GM19099 (cell line): ENCODE data around the gene CARMIL1.

Experiments used
- POLR2A ChIP-seq: IDR thresholded peaks from 3 replicates; pipeline ENCODE4 v1.6.1; 2011; ENCODE audit warnings: low read depth; ENCODE audit not compliant: insufficient read length; ENCODE audit errors: extremely low read depth

Gene CARMIL1

DNA sequence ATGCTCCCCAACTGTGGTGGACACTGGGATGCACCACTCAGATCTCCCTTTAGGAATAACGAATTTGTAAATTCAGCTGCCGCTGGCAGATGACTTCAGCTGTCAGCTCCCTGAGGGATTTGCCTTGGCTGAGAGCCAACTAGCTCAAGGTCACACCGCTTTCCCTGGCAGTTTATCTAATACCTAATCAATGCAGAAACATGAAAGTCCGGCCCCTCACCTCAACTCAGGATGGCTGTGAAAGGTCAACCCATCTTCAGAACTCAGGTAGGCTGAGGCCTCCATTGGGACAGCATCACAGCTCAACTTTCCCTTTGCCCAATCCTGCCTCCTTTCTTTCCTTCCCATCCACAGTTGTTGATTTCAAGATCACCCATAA lies 350.0 kb downstream of the CARMIL1 start:
- no peak for TF ChIP-seq POLR2A

DNA sequence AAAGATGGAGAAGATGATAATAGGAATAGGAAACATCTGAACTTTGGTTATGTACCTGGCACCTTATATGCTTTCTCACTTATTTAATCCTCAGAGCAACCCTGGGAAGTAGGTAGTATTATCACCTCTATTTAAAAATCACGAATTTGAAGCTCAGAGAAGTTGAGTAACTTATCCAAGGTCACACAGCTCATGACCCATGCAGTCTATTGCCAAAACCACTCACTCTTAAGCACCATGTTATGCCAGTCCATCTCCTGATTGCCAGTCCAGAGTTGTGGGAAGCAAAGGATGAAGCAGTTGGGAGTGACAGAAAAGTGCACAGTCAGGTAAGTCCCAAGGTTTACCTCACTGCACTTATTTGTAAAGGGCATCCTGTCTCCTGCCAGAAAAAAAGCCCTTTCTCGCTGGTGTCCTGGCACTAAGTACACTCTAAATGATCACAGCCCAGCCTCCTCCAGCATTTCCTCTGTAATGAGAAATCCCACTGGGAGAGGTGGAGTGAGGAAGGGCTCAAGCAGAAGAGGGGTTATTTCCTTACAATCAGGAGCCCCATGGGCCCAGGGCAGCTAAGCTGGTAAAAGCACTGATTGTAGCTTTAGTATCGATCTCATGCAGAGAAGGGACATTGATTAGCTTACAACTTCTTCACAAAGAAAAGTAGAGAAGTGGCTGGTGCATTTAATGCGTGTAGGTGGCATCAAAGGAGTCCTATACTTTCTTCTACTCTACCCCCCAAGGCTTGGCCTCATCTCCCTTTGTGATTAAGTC lies 351.5 kb downstream of the CARMIL1 start:
- no peak for TF ChIP-seq POLR2A

DNA sequence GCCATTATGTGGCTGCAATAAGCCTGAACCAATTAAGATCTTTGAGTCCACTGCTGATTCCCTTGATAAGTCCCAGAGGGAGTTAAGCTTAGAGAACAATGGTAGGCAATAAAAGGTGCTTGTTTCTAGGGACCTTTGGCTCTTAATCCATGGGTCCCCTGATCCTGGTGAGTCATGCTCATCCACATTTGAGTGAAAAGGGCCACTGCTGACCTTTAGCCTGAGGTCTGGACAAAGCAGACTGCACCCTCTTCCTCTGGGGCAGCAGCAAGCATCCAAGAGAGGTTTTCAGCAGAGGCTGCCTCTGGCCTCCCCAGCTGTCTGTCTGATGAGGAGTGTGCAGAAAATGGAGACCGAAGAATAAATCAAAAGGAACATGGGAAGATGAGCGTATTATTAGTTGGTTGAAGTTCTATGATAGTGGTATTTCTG lies 356.7 kb downstream of the CARMIL1 start:
- no peak for TF ChIP-seq POLR2A

DNA sequence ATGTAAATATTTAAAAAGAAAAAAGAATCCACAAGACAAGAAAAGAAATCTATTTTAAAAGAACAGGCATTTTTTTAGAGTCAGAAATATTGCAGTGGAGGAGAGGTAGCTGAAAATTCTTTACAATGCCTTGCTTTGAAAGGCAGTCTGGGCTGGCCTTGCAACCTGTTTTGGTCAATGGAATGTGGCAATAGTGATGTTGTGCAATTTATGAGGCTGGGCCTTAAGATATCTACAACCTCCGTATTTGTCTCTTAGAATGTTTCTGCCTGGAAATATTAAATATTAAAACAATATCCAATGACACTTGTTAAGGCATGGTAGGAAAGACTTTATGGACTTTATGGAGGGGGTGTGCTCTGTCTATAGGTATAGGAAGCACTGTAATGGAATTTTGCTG lies 358.0 kb downstream of the CARMIL1 start:
- TF ChIP-seq POLR2A = no peak

DNA sequence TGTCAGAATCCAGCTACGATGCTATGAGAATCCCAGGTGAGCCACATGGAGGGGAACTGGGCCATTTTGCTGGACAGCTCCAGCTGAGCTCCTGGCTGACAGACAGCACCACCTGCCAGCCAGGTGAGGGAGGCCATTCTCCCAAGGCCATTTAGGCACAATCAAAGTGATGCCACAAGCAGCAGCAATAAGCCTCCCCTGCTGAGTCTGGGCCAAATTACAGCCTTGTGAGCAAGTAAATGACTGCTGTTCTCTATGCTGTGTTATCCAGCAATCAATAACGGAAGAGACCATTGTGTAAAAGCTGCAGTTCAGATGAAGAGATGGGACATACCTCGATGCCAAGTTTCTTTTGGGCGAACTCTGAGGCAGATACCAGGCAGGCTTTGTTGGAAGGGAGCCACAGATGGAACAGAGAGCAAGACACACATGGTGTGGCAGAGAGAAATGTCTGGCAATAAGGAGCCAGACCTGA lies 358.8 kb downstream of the CARMIL1 start:
- TF ChIP-seq POLR2A = no peak

DNA sequence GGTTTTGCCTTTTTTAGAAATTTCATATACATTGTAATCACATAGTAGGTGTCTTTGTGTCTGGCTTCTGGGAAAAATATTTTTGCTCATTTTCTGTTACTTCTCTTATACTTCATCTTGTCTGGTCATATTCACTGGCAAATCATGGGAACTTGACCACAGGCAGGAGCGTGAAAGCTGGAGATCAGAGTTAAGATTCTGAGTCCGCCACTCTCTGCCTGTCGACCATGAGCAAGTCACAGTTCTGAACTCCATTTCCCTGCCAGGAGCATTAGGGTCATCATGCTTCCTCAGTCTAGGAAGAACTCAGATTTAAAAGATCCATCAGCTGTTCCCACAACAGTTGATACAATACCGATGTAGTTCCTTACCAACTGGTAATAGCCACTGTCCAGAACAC lies 360.5 kb downstream of the CARMIL1 start:
- TF ChIP-seq POLR2A = no peak

DNA sequence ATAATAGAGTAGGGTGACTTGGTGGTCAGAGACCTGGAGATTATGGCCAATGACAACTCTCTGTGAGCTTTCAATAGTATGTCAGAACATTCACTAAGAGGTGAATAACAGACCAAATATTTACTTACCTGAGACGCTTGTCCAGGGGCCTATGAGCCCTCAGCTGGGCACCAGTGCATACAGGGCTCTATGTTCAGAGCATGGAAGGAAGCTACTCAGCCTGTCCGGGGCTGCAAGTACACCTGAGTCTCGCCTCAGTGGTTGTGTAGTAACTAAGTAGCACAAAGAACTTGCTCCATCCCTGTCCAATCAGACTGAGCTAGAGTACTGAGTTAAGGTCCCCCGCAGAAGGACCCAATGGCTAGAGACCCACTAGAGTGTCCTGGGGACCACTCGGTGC lies 361.3 kb downstream of the CARMIL1 start:
- no peak for TF ChIP-seq POLR2A

DNA sequence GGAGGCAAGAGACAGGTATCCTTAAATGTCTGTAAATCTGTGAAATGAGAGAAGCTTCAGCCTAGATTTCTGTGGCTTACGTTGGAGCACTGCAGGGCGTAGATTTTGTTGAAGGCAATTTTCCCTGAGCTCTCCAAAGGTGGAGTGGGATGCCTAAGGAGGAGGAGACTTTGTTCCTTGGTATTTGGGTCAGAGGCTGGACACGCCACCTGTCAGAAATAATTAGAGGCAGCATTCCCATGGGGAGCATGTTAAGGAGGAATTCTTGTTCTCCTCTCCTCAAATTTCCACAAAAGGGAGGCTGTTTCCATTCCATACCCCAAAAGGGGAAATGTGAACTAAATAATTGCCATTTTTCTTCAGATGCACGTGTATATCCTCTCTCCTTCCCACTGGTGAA lies 361.7 kb downstream of the CARMIL1 start:
- TF ChIP-seq POLR2A = no peak

DNA sequence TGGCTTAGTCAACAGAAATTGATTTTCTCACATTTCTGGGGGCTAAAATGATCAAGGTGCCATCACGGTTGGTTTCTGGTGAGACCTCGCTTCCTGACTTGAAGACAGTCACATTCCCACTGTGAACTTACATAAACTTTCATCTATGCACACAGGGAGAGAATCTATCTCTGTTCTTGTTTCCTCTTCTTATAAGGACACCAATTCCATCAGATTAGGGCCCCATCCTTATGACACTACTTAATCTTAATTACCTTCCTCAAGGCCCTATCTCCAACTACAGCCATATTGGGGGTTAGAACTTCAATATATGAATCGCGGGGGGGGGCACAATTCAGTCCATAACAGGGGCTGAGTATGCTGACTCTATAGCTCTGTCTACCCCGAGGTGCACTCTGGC lies 362.2 kb downstream of the CARMIL1 start:
- TF ChIP-seq POLR2A = no peak

DNA sequence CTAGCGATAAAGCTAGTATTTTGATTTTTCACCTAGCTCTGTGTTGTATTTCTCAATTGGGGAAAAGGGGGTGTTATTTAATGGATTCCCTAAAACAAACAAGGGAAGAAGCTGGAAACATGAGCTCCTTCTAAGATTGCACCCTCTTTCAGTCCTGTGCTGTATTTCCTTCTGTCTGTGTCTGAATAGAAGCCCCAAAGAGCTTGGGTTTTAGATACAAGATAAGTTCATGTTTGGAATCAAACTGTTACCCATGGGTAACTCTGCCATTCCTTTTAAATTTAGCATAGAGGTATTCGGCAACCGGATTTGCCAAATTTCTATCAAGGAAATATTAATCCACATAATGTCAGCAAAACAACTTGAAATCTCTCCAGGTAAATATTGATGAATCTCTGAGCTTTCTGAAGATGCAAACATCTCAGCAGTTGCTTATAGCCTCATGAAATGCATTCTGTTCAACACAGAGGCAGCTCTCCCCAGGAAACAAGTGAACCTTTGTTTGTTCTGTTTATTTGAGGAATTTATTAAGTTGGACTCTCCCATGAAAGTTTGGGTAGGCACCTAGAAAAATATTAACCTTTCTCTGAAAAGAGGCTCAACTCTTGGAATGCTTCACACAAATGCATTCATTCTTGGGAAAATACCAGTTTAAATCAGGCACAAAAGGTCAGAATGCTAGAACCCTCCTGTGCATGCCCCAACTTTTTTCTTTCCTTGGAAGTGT lies 362.9 kb downstream of the CARMIL1 start:
- no peak for TF ChIP-seq POLR2A

DNA sequence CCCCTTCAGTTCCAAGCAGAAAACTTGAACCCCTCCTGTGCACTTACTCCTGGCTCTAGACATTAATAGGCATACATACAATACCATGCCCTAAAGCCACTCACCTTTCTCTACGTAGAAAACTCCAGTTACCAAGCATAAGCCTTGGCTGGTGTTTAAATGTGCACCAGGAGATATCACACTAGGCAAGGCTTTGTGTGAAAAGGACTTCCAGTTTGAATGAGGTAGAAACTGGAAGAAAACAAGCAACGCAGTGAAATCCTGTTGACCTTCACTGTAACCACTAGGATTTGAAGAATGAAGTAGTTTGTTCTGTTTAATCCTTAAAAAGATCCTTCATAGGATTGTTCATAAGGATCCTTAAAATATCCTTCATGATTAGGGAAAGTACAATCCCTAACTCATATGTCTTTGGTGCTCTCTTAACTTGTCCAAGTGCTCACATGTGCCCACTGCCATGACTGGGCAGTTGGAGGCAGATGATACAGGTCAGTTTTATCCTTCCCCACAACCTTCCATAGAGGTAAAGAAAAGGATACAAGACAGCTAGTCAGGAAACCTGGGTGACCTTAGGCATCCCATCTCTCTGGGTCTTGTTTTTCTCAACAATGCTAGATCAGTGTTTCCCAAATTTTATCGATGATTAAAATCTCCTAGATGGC lies 363.6 kb downstream of the CARMIL1 start:
- no peak for TF ChIP-seq POLR2A

DNA sequence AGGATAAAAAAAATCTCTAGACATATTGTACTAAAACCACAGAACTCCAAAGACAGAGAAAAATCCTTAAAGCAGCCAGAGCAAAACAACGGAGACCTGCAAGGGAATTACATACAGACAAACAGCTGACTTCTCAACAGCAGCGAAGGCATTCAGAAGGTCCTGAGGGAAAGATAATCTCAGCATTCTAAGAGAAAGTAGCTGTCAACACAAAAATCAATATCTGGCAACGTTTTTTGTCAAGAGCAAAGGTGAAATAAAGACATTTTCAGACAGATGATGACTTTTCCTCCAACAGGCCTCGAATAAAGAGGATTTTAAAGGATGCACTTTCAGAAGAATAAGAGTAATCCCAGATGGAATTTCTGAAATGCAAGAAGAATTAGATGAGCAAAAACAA lies 366.7 kb downstream of the CARMIL1 start:
- no peak for TF ChIP-seq POLR2A

DNA sequence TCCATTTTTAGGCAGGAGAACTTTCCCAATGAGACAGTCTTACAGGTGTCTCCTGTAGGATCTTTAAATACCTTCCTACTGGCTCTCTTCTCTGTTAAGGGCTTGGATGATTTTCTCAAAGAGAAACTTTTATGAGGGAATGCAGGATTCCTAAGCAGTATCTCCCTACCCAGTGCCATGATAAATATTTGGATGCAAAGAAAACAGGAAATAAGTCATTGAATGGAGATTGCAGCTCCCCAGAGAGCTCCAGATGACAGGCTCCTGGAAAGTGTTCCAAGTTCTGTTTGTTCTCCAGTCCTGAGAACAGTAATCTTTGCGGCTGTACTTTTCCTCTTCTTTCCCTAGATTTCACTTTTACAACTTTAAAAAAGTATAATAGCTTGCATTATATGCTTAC lies 370.4 kb downstream of the CARMIL1 start:
- TF ChIP-seq POLR2A = no peak

DNA sequence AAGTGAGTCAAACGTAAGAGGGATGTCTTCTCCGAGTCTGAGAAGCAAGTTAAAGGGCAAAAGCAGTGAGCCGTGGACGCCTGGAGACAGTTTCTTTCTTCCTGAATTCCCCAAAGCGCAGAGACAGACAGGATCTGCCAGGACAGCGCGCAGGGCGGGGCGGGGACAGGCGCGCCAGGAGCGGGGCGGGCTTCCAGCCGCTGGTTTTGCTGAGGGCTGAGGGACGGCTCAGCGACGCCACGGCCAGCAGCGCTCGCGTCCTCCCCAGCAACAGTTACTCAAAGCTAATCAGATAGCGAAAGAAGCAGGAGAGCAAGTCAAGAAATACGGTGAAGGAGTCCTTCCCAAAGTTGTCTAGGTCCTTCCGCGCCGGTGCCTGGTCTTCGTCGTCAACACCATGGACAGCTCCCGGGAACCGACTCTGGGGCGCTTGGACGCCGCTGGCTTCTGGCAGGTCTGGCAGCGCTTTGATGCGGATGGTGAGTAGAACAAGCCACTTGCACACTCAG lies 372.9 kb downstream of the CARMIL1 start, which contains the start of gene SCGN:
Gene SCGN (plus strand): TSS at position 209 of the 509 bp plus-strand sequence. CDS start 189 bp downstream, at position 398.
- no peak for TF ChIP-seq POLR2A

DNA sequence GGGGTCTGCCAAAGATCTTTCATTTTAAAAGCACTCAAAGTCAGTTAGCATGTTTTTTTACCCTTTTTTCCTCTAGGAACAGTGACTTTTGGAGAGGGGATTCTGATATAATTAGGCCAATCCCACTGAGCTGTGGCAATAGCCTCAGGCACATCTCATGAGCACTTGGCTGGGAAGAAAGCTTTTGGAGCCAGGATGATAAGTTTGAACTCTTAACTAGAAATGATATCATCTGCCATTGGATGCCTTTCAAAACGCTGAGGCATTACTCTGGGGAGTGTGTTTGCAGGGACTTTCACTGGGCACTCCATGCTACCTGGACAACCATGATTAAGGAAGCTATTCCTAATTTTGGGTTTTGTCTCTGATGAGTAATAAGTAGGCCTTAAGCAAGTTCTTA lies 376.5 kb downstream of the CARMIL1 start:
- no peak for TF ChIP-seq POLR2A

DNA sequence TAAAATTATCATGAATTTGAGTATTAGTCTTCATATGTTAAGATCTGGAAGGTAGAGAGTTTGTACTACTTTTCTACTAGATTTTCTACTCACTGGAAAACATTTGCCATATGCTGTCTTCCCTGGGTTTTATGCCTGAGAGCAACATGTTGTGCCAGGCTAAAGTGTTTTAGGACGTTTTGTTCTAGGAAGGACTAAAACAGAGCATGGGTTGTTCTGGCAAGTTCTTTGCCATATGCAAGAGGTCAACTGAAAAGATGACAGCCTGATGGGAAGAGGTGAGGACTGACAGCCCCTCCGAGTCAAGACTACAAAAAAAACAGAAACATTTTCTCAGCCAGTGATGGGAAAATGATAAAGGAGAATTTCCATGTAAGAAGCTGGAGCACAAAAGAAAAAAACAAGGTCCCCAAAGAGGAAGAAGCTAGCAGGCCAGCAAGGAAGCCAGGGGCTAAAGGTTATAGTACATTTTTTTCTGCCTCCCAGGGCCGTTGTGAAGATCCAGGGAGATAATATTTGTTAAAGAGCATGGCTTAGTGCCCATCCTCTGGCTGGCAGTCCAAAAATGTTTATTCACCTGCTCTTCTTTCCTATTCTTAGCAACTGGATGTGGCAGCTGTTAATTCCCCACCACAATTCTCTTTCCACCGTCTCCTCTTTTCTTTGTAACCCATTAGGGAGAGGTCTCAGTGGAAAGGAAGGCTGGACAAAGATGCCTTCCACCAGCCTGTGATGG lies 380.6 kb downstream of the CARMIL1 start:
- no peak for TF ChIP-seq POLR2A

DNA sequence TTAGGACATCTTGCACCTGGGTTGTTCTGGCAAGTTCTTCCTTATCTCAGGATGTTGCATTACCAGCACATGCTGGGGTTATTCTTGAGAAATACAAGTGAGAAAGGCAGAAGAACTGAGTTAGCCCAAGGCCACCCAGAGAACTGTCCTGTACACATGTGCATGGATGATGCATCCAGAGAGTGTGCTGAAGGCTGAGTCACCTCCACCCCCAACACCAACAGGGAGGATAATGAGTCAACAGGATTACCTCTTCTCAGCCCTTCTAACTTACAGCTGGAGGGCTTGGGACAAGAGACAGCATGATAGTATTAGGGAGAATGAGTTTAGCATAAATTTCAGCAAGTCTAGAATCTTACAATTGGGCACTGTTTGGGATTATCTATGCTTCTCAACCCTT lies 381.3 kb downstream of the CARMIL1 start:
- TF ChIP-seq POLR2A = no peak
